CD4-positive, alpha-beta T cell treated with Interleukin-4 for 1 hour (primary cell): ENCODE data around the gene PKHD1.

Experiments used
- DNase-seq, 2 donors: peaks; one replicate each; pipeline ENCODE4 v3.0.0-alpha.2; 2020 to 2022

Gene PKHD1

GRCh38 chr6:51600514-51600913 is 486.9 kb downstream of the PKHD1 start:
- DNase-seq, result no peak

GRCh38 chr6:51598171-51598570 is 489.2 kb downstream of the PKHD1 start:
- no peak for DNase-seq

DNA sequence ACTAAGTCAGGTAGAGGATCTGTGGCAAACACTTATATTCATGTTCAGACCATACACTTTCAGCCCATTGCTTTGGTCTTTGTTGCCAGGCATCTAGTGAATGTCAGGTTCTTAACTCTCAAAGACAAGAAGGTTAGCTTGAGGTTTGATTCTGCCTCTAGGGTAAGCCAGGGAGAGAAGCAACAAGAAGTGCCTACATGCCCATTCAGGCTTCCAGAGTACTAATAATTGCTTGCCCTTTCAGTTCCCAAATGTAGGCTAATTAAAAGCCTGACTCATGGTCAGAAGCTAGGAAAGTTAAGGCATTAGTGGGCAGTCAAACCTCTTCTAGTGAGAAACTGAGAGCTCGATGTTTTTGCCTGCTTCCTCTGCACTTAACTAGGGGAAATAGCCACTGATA is 492.4 kb downstream of the PKHD1 start:
- DNase-seq, result no peak

- DNase-seq, result no peak
Measured at GRCh38 chr6:51585264-51585663, 502.1 kb downstream of the PKHD1 start.

GRCh38 chr6:51584163-51584562 is 503.2 kb downstream of the PKHD1 start:
- no peak for DNase-seq

DNA sequence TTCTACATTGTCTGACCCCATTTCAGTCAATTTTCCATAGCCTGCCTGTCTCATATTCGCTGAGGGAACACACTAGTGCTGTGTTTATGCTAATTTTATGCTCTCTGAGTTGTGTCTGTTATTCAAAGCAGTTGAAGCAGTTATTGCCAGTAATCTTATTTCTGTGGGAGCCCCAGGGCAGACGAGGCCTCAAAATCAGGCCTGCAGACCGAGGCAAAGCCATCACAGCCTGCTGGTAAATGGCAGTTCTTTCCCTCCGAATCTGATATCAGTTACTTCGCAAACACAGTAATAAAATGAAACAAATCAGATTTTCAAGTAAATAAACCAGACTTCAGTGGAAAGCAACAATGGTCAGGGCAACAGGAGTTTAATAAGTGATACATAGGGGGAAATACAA is 508.4 kb downstream of the PKHD1 start:
- DNase-seq, result no peak

- DNase-seq, result no peak
Measured at GRCh38 chr6:51578362-51578761, 509.1 kb downstream of the PKHD1 start.

DNA sequence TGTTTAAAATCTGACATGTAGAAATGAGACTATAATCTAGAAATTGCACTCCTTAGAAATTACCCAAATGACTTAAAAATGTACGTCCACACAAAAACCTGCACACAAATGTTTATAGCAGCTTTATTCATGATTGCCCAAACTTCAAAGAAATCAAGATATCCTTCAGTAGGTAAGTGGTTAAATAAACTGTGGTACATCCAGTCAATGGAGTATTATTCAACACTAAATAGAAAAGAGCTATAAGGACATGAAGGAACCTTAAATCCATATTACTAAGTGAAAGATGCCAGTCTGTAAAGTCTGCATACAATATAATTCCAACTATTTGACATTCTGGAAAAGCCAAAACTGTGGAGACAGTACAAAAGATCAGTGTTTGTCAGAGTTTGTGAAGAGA is 513.4 kb downstream of the PKHD1 start:
- no peak for DNase-seq

GRCh38 chr6:51571168-51571567 is 516.2 kb downstream of the PKHD1 start:
- no peak for DNase-seq

GRCh38 chr6:51570168-51570921 is 517.1 kb downstream of the PKHD1 start:
- no peak for DNase-seq

DNA sequence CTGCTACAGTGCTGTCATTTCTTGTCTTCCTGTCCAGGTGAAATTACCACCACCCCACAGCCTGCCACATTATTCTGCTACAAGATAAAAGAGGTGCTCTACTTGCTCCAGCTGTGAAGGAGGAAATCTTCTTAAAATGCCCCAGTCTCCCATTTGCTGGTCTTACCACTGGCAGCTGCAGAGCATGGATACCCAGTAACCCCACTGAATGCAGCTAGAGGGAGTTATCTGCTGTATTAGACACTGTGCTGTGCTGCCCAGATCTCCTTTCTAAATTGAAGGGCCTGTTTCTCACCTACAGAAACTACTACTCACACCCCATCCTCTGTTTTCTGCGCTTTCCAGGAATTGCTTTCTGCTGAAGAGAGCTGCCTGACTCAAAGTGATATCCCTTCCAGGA is 517.8 kb downstream of the PKHD1 start:
- no peak for DNase-seq

DNA sequence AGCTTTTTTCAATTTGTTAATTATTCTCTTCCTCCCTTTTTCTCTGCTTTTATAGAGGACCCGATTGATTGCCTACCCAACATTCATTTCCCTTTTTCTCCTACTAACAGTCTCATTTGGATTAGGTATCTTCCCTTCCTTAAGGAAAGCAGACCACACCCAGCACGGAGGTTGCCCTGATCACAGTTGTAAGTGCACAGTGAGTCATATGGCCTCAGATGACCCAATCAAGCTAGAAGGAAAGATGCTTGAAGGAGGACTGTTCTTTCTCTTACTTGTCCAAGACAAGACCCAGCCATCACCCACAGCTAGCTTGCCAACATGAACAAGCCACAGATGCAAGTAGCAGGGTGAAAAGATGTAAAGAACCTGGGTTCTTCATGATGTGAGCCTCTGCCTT is 518.6 kb downstream of the PKHD1 start:
- DNase-seq, result no peak

DNA sequence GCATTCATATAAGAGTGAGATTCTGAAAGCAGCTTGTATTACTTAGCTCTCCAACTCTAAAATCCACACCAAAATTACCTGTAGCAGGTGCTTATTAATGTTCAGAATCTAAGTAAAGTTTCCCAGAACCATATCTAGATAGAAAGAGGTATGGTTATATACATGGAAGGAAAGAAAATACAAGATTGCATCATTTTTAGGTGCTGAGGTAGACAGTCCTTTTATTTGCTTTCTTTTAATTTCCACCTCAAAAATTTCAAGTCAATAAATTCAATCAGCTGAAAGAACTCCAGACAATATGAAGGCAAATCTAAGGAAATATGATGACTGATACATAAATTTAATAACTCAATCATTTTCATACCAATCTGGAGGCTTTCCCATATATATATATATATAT is 521.9 kb downstream of the PKHD1 start:
- DNase-seq, result no peak
